SK-N-SH (cell line): ENCODE measurements around the gene SCNM1. TPM values are rescaled to one million over a fixed set of nuclear protein-coding genes. Genes with fewer than 3 reads are reported as not detected.

Experiments used
- CTCF ChIA-PET: fragments of 300-600, 350-600 bp; formaldehyde crosslinking; extraction: SDS; loops from one replicate; lab custom pipeline; 2021; lab: Yijun Ruan, JAX
- POLR2A ChIA-PET: fragments of 350-600 bp; sonication (Branson Sonifier 250); formaldehyde crosslinking; extraction: SDS; loops from one replicate; lab custom pipeline; 2020; ENCODE audit warnings: antibody characterized with exemption, inconsistent platforms; lab: Yijun Ruan, JAX
- DNase-seq: peaks from one replicate; pipeline ENCODE4 v3.0.0; 2012
- H2AFZ ChIP-seq: fragments of 200-600 bp; sonication (generic); 2 replicates; pipeline ENCODE4 v1.8.1; 2016; ENCODE audit warnings: antibody characterized with exemption, mild to moderate bottlenecking, low read depth
- H3F3A ChIP-seq: fragments of 200-600 bp; sonication (generic); replicated peaks from 2 replicates; pipeline ENCODE3; 2016; ENCODE audit warnings: antibody characterized with exemption, mild to moderate bottlenecking; ENCODE audit not compliant: insufficient read depth
- H3K27ac ChIP-seq, 2 experiments: fragments of 200-500 bp in 1 of 2; fragments of 200-600 bp in 1 of 2; sonication (Bioruptor generic) in 1 of 2; sonication (generic), shearing (Covaris generic) in 1 of 2; 2 replicates each; pipeline versions ENCODE4 v1.5.1 to v1.6.1; 2014 to 2016; ENCODE audit warnings: low read depth in 2 of 2, inconsistent platforms in 1 of 2, low read length in 1 of 2, mild to moderate bottlenecking in 1 of 2, mixed read lengths in 1 of 2
- H3K27me3 ChIP-seq: fragments of 200-600 bp; sonication (generic), shearing (Covaris generic); 2 replicates; pipeline ENCODE4 v1.6.1; 2016; ENCODE audit warnings: mixed run types; ENCODE audit not compliant: insufficient read depth
- H3K36me3 ChIP-seq, 2 experiments: fragments of 200-500 bp in 1 of 2; fragments of 200-600 bp in 1 of 2; sonication (Bioruptor generic) in 1 of 2; sonication (generic) in 1 of 2; replicated peaks in 1 of 2; 2 replicates each; pipeline versions ENCODE3 to v1.5.1; 2014 to 2016; ENCODE audit warnings: low read length in 1 of 2, mild to moderate bottlenecking in 1 of 2; ENCODE audit not compliant: insufficient read depth in 2 of 2, control insufficient read depth in 1 of 2
- H3K4me1 ChIP-seq, 2 experiments: fragments of 200-500 bp in 1 of 2; fragments of 200-600 bp in 1 of 2; sonication (Bioruptor generic) in 1 of 2; sonication (generic), shearing (Covaris generic) in 1 of 2; 2 replicates each; pipeline versions ENCODE4 v1.5.1 to v1.6.1; 2014 to 2016; ENCODE audit warnings: low read depth in 1 of 2, low read length in 1 of 2, mixed run types in 1 of 2; ENCODE audit not compliant: insufficient read depth in 2 of 2, control insufficient read depth in 1 of 2
- H3K4me2 ChIP-seq: fragments of 200-600 bp; sonication (generic), shearing (Covaris generic); 2 replicates; pipeline ENCODE4 v1.6.1; 2017; ENCODE audit warnings: mixed run types
- H3K4me3 ChIP-seq, 2 experiments: fragments of 200-500 bp in 1 of 2; fragments of 200-600 bp in 1 of 2; sonication (Bioruptor generic) in 1 of 2; sonication (generic), shearing (Covaris generic) in 1 of 2; 2 replicates each; pipeline versions ENCODE4 v1.5.1 to v1.8.1; 2014 to 2016; ENCODE audit warnings: low read depth in 2 of 2, inconsistent platforms in 1 of 2, low read length in 1 of 2, mild to moderate bottlenecking in 1 of 2, mixed read lengths in 1 of 2, moderate library complexity in 1 of 2
- H3K79me2 ChIP-seq: fragments of 200-600 bp; sonication (generic); 2 replicates; pipeline ENCODE4 v1.8.1; 2017; ENCODE audit warnings: mild to moderate bottlenecking; ENCODE audit not compliant: insufficient read depth
- H3K9ac ChIP-seq: fragments of 200-600 bp; sonication (generic); 2 replicates; pipeline ENCODE4 v1.6.1; 2017; ENCODE audit warnings: mixed run types
- H3K9me2 ChIP-seq: fragments of 200-600 bp; sonication (generic); 2 replicates; pipeline ENCODE4 v1.6.1; 2017; ENCODE audit warnings: mixed run types
- H3K9me3 ChIP-seq: fragments of 200-600 bp; sonication (generic); 2 replicates; pipeline ENCODE4 v1.6.1; 2017; ENCODE audit warnings: mixed run types, mild to moderate bottlenecking, moderate library complexity
- H4K20me1 ChIP-seq: fragments of 200-600 bp; sonication (generic); 2 replicates; pipeline ENCODE4 v1.6.1; 2017; ENCODE audit warnings: mild to moderate bottlenecking, mixed run types; ENCODE audit not compliant: insufficient read depth
- CTCF ChIP-seq: fragments of 200-600 bp; sonication (generic); IDR thresholded peaks from 2 replicates; pipeline ENCODE4 v1.6.1; 2017; ENCODE audit warnings: antibody characterized with exemption, mild to moderate bottlenecking, moderate library complexity
- ELF1 ChIP-seq: IDR thresholded peaks from 2 replicates; pipeline ENCODE4 v1.4.0; 2012
- EP300 ChIP-seq, 2 experiments: IDR thresholded peaks; 2 replicates each; pipeline versions ENCODE4 v1.4.0 to v1.6.1; 2012; ENCODE audit warnings: borderline replicate concordance in 1 of 2, low read depth in 1 of 2, low read length in 1 of 2
- EZH2phosphoT487 ChIP-seq: fragments of 200-600 bp; sonication (generic); IDR thresholded peaks from 2 replicates; pipeline ENCODE4 v1.6.1; 2017; ENCODE audit warnings: low read depth, mixed run types, mild to moderate bottlenecking, antibody characterized with exemption, moderate library complexity, borderline replicate concordance
- GABPA ChIP-seq: IDR thresholded peaks from 2 replicates; pipeline ENCODE4 v1.4.0; 2012; ENCODE audit warnings: low read depth, mild to moderate bottlenecking
- IRF3 ChIP-seq: fragments of 150-350 bp; IDR thresholded peaks from 2 replicates; pipeline ENCODE4 v1.6.1; 2016; ENCODE audit warnings: mild to moderate bottlenecking, low read depth, low read length
- MEF2A ChIP-seq: IDR thresholded peaks from 2 replicates; pipeline ENCODE4 v1.4.0; 2012; ENCODE audit warnings: low read depth, borderline replicate concordance
- MXI1 ChIP-seq: IDR thresholded peaks from 2 replicates; pipeline ENCODE4 v1.6.1; 2012; ENCODE audit warnings: mild to moderate bottlenecking, low read depth, low read length, improper control_type of control experiment
- POLR2AphosphoS5 ChIP-seq: IDR thresholded peaks from 2 replicates; pipeline ENCODE4 v1.6.1; 2012; ENCODE audit warnings: low read depth, low read length
- REST ChIP-seq: IDR thresholded peaks from 2 replicates; pipeline ENCODE4 v1.6.1; 2012; ENCODE audit warnings: mild to moderate bottlenecking, low read depth, low read length, moderate library complexity
- RFX5 ChIP-seq: IDR thresholded peaks from 2 replicates; pipeline ENCODE4 v1.6.1; 2012; ENCODE audit warnings: mild to moderate bottlenecking, improper control_type of control experiment, low read length
- RXRA ChIP-seq: IDR thresholded peaks from 2 replicates; pipeline ENCODE4 v1.4.0; 2012; ENCODE audit warnings: low read depth, mild to moderate bottlenecking, borderline replicate concordance
- SMC3 ChIP-seq: IDR thresholded peaks from 2 replicates; pipeline ENCODE4 v1.6.1; 2012; ENCODE audit warnings: low read depth, low read length, improper control_type of control experiment
- TAF1 ChIP-seq: IDR thresholded peaks from 2 replicates; pipeline ENCODE4 v1.6.1; 2012; ENCODE audit warnings: low read depth, mild to moderate bottlenecking, low read length, moderate library complexity, borderline replicate concordance
- USF1 ChIP-seq: IDR thresholded peaks from 2 replicates; pipeline ENCODE4 v1.4.0; 2012; ENCODE audit warnings: low read depth, borderline replicate concordance
- YY1 ChIP-seq: IDR thresholded peaks from 2 replicates; pipeline ENCODE4 v1.4.0; 2012; ENCODE audit warnings: low read depth, mild to moderate bottlenecking
- WGBS: methylation state at CpG from one replicate; pipeline ENCODE4 v1.1.6; 2017; ENCODE audit warnings: low lambda C conversion rate; 5-methylcytosine and 5-hydroxymethylcytosine counted together
- polyA plus RNA-seq, 3 experiments: library from polyadenylated mRNA; depleted of rRNA; stranded (reverse); fragments of >200 nt; gene quantifications; 2 replicates each; pipeline ENCODE4 v1.2.3, GENCODE V29; 2012
- TF ChIP-seq, protein P1 (sequence below): fragments of 150-350 bp; IDR thresholded peaks from 2 replicates; pipeline ENCODE4 v1.6.1; 2017; ENCODE audit warnings: antibody characterized with exemption, low read length, low read depth, borderline replicate concordance

The SCNM1 gene
- polyA plus RNA-seq, 1 of the 3 experiments (the other 2 are of a cell fraction) = 27.8 TPM

DNA sequence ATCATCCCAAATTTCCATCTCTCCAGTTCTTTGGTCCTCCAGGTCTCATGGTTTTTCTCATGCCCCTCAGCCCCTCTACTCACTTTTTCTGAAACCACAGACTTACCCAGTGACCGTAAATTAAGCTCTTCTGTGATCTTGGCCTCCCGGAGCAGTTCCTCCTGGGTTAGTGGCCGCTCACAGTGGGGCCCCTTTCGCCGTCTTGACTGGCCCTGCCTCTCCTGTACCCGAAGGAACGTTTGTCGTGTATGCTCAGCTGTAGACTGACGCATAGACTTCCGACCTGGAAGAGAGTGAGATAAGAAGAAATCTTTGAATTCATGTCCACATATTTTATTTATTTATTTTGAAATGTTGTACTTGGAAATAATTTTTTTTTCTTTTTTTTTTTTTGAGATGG is 18.3 kb downstream of the SCNM1 start:
- WGBS = 94% methylated on average over 10 of the region's 10 CpGs
- Histone ChIP-seq H3K79me2 (peaks cover 34% of the 10 kb centered on the region), H3K4me1 (peaks cover 0 to 6% of the 10 kb centered on the region in 2 experiments; a peak in 1 of 4 replicates), H3K36me3 (peaks cover 34 to 35% of the 10 kb centered on the region in 2 experiments), H3K9me3 (no peaks in the 10 kb centered on the region), H3F3A (no peaks in the 10 kb centered on the region), H3K9ac (no peak overlapping the region), H4K20me1 (no peaks in the 10 kb centered on the region), H3K27me3 (no peaks in the 10 kb centered on the region), H3K9me2 (no peaks in the 10 kb centered on the region), H3K4me2 (no peak overlapping the region), H3K4me3 (no peak overlapping the region), H3K27ac (no peak overlapping the region), H2AFZ (no peak overlapping the region)
- CTCF ChIA-PET = interaction anchor here (1.4 kb wide), 1 partner anchor 84 kb away, joined by 4 read pairs; no protein-coding TSS in a partner anchor
- TF ChIP-seq TAF1 = no peak
- no peak for TF ChIP-seq POLR2AphosphoS5
- no peak for TF ChIP-seq SMC3
- no peak for TF ChIP-seq EZH2phosphoT487
- TF ChIP-seq EP300 (IDR thresholded peaks at IDR 0.05; ENCODE audit: borderline replicate concordance in 1 of 2, low read depth in 1 of 2, low read length in 1 of 2) = no peak
- TF ChIP-seq CTCF = no peak
- TF ChIP-seq IRF3 = no peak
- no peak for TF ChIP-seq MEF2A
- TF ChIP-seq YY1 = no peak
- TF ChIP-seq USF1 = no peak
- TF ChIP-seq RXRA = no peak
- TF ChIP-seq MXI1 = no peak
- TF ChIP-seq GABPA = no peak
- TF ChIP-seq, protein P1, sequence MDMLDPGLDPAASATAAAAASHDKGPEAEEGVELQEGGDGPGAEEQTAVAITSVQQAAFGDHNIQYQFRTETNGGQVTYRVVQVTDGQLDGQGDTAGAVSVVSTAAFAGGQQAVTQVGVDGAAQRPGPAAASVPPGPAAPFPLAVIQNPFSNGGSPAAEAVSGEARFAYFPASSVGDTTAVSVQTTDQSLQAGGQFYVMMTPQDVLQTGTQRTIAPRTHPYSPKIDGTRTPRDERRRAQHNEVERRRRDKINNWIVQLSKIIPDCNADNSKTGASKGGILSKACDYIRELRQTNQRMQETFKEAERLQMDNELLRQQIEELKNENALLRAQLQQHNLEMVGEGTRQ = no peak
- no peak for TF ChIP-seq ELF1
- TF ChIP-seq RFX5 = no peak
- no peak for TF ChIP-seq REST
- POLR2A ChIA-PET = no interaction called here
- no peak for DNase-seq
